ENCODE data around the gene ACOX3. TPM values are rescaled to one million over a fixed set of nuclear protein-coding genes. Genes with fewer than 3 reads are reported as not detected.

The ACOX3 gene
- total RNA-seq, 1 donor from 2014 or later = 74.5 TPM

DNA sequence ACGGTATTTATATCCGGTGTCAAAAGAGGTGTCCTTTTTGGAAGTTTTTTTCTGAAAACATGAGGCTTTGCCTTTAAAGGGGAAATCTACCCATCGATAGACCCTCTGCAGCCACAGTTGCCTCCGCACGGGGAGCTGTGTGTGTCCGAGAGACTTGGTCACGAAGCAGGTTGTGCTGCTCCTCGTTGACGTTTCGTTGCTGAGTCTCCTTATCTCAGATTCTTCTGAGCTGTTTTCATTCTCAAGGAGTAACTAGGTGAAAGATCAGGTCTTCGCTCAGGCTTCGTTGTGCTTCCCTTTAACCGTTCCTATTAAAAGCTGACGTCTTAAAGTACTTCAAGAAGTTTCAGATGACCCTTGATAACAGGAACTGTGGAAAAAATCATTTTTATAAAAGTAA is 23.9 kb upstream of the ACOX3 start:
- intact Hi-C loops (cut with DNase I) = no loop called here
- Histone ChIP-seq H3K4me3 (no peak overlapping the region), H3K36me3 (peaks cover 35 to 85% of the 10 kb centered on the region in 2 donors), H3K27me3 (no peaks in the 10 kb centered on the region), H3K4me1 (no peaks in the 10 kb centered on the region), H3K9me3 (no peaks in the 10 kb centered on the region), H3K27ac (no peak overlapping the region)
- no peak for DNase-seq (ENCODE audit: low spot score in 2 of 2)
- TF ChIP-seq, protein P1, sequence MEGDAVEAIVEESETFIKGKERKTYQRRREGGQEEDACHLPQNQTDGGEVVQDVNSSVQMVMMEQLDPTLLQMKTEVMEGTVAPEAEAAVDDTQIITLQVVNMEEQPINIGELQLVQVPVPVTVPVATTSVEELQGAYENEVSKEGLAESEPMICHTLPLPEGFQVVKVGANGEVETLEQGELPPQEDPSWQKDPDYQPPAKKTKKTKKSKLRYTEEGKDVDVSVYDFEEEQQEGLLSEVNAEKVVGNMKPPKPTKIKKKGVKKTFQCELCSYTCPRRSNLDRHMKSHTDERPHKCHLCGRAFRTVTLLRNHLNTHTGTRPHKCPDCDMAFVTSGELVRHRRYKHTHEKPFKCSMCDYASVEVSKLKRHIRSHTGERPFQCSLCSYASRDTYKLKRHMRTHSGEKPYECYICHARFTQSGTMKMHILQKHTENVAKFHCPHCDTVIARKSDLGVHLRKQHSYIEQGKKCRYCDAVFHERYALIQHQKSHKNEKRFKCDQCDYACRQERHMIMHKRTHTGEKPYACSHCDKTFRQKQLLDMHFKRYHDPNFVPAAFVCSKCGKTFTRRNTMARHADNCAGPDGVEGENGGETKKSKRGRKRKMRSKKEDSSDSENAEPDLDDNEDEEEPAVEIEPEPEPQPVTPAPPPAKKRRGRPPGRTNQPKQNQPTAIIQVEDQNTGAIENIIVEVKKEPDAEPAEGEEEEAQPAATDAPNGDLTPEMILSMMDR (IDR thresholded peaks at IDR 0.05) = no peak

DNA sequence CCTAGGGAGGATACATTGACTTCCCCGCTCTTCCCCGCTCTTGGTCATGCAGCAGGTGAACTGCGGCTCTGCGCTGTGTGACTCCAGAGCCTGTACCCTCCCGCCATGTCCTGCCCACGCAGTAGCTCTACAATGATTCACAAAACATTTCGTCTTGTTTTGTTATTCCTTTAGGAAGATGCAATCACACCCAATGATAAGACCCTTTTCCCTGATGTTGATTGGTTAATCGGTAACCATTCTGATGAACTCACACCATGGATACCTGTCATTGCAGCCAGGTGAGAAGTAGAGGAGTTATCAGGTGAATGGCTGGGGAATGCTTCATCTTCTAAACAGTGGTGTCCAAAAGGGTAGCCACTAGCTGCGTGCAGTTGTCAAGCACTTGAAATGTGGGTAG is 23.3 kb upstream of the ACOX3 start:
- DNase-seq (ENCODE audit: low spot score in 2 of 2) = no peak
- no peaks in the 10 kb centered on the region for H3K4me1 ChIP-seq
- TF ChIP-seq, protein P1 (IDR thresholded peaks at IDR 0.05) = no peak
- H3K9me3 ChIP-seq = no peaks in the 10 kb centered on the region
- H3K4me3 ChIP-seq = no peak overlapping the region
- H3K36me3 ChIP-seq = peaks cover 40 to 82% of the 10 kb centered on the region in 2 donors
- intact Hi-C loops (cut with DNase I) = no loop called here
- H3K27ac ChIP-seq = no peak overlapping the region
- H3K27me3 ChIP-seq = no peaks in the 10 kb centered on the region

DNA sequence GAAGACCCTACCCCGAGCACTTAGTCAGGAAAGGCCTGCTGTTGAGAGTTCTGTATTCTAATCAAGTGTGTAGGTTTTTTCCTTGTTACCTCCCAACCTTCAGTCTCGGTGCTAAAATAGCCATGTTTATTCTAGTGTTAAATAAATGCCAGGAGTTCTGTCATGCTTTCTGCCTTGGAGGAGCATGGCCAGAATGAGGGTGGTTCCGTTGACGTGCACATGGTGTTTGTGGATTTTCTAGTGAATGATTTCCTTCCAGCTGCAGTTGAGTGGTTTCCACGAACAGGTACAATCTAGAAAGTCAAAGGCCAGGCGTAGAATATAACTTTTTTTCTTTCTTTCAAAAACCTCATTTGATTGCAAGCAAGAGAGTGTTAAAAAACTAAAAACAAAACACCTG is 21.1 kb upstream of the ACOX3 start:
- Histone ChIP-seq H3K27ac (no peak overlapping the region), H3K27me3 (no peaks in the 10 kb centered on the region), H3K9me3 (no peaks in the 10 kb centered on the region), H3K4me1 (no peaks in the 10 kb centered on the region), H3K4me3 (no peak overlapping the region), H3K36me3 (peaks cover 46 to 78% of the 10 kb centered on the region in 2 donors)
- TF ChIP-seq, protein P1 (IDR thresholded peaks at IDR 0.05) = no peak
- intact Hi-C loops (cut with DNase I) = no loop called here
- DNase-seq (ENCODE audit: low spot score in 2 of 2) = no peak

DNA sequence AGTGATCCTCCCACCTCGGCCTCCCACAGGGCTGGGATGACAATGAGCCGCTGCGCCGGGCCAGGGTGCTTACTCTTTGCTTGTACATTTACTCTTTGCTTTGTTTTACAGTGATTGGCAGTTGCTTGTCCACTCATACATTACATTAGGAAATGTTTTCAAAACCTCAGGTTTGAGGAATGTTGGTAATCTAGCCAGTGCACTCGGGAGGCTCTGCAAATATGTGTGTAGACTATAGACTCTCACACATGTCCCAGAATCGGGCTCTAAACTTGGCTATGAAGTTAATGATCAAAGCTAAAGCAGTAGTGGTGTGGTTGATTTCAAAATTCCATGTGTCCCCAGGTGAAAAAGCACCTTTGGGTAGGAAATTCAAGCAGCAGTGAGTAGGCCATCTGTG is 20.6 kb upstream of the ACOX3 start:
- Histone ChIP-seq H3K27ac (no peak overlapping the region), H3K4me3 (no peak overlapping the region), H3K4me1 (no peaks in the 10 kb centered on the region), H3K36me3 (peaks cover 46 to 78% of the 10 kb centered on the region in 2 donors), H3K9me3 (no peaks in the 10 kb centered on the region), H3K27me3 (no peaks in the 10 kb centered on the region)
- TF ChIP-seq, protein P1 (IDR thresholded peaks at IDR 0.05) = no peak
- intact Hi-C loops (cut with DNase I) = no loop called here
- DNase-seq (ENCODE audit: low spot score in 2 of 2) = no peak

DNA sequence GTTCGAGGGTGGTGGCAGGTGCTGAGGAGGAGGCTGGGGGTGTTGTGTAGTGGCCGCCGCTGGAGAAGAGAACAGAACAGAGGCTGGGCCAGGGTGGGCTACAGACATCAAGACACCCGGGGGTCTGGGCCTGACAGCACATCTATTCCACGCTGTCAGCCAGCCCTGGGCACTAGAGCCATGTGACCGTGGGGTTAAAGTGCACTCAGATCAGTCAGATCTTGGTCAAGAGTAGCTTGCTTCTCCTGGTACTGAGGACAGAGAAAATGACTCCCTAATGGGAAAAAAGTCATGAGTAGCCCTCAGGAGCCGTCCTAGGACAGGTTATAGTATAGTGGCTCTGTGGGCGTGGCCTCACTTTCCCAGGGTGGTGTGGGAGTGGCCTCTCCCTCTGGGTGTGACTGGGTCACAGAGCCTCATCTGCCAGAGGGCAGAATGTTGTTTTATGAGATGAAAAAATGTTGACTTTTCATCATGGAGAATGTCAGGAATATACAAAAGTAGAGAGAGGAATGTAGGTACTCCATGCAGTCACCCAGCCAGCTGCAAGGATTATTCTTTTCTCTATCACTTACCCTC is 19.4 kb upstream of the ACOX3 start:
- Histone ChIP-seq H3K9me3 (no peaks in the 10 kb centered on the region), H3K27me3 (no peaks in the 10 kb centered on the region), H3K36me3 (peaks cover 44 to 79% of the 10 kb centered on the region in 2 donors), H3K4me1 (no peaks in the 10 kb centered on the region), H3K4me3 (no peak overlapping the region), H3K27ac (no peak overlapping the region)
- intact Hi-C loops (cut with DNase I) = no loop called here
- no peak for DNase-seq (ENCODE audit: low spot score in 2 of 2)
- TF ChIP-seq, protein P1 (IDR thresholded peaks at IDR 0.05) = no peak

Measured in ascending aorta (tissue), 2 donors.